Epithelial cell of proximal tubule (primary cell): ENCODE measurements around the gene RABGAP1L. TPM values are rescaled to one million over a fixed set of nuclear protein-coding genes. Genes with fewer than 3 reads are reported as not detected.

Experiments
- DNase-seq: peaks from one replicate; pipeline ENCODE4 v3.0.0-alpha.2; 2011; ENCODE audit warnings: low read depth
- H3K4me3 ChIP-seq: 2 replicates; pipeline ENCODE4 v1.5.1; 2011; ENCODE audit warnings: low read depth, mild to moderate bottlenecking, low read length
- total RNA-seq: library from RNA; depleted of rRNA; stranded (reverse); fragments of >200 nt; gene quantifications from 2 replicates; pipeline ENCODE4 v1.2.3, GENCODE V29; 2015
- TF ChIP-seq, protein P1 (sequence below): conservative IDR thresholded peaks from 2 replicates; pipeline ENCODE4 v1.5.1; 2012; ENCODE audit warnings: low read depth, mild to moderate bottlenecking, low read length

Gene RABGAP1L
- total RNA-seq, 1 donor from 2014 or later, result 16.3 TPM

GRCh38 chr1:174870319-174870718 lies 711.0 kb downstream of the RABGAP1L start:
- no peak for DNase-seq
- TF ChIP-seq, protein P1, sequence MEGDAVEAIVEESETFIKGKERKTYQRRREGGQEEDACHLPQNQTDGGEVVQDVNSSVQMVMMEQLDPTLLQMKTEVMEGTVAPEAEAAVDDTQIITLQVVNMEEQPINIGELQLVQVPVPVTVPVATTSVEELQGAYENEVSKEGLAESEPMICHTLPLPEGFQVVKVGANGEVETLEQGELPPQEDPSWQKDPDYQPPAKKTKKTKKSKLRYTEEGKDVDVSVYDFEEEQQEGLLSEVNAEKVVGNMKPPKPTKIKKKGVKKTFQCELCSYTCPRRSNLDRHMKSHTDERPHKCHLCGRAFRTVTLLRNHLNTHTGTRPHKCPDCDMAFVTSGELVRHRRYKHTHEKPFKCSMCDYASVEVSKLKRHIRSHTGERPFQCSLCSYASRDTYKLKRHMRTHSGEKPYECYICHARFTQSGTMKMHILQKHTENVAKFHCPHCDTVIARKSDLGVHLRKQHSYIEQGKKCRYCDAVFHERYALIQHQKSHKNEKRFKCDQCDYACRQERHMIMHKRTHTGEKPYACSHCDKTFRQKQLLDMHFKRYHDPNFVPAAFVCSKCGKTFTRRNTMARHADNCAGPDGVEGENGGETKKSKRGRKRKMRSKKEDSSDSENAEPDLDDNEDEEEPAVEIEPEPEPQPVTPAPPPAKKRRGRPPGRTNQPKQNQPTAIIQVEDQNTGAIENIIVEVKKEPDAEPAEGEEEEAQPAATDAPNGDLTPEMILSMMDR, result no peak
- no peak overlapping the region for H3K4me3 ChIP-seq

DNA sequence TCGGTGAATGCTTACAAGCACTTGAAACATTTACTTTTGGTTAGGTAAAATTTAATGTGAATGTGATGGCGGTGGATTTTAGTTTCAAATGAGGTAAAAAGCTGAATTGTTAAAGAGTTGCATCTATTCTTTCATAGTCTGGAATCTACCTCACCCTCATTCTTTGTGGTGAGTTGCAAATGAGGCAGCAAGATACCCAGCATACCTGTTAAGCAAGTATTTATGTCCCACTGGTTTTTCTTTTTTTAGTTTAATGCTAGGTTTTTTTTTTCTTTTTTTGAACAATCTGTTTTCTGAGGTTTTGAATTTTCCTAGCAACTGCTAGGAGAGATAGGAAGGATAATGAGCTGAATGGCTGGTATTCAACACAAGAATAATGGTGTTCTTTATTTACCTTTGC lies 712.6 kb downstream of the RABGAP1L start:
- TF ChIP-seq, protein P1, result no peak
- DNase-seq, result no peak
- H3K4me3 ChIP-seq, result no peak overlapping the region

DNA sequence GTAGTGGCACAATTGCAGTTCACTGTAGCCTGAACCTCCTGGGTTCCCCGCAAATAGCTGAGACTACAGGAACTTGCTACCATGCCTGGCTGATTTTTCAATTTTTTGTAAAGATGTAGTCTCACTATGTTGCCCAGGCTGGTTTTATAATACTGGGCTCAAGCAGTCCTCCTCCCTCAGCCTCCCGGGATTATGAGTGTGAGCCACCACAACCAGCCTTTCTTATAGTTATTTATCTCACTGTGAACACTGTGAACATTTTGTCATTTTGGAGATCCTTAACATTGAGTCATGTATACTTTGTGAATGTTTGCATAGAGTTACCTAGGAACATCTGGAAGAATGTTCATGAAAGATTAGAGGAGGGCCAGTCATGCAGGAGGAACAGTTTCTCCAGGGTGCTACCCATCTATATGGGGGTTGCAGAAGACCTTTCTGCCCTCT lies 713.3 kb downstream of the RABGAP1L start:
- TF ChIP-seq, protein P1, result no peak
- DNase-seq, result no peak

DNA sequence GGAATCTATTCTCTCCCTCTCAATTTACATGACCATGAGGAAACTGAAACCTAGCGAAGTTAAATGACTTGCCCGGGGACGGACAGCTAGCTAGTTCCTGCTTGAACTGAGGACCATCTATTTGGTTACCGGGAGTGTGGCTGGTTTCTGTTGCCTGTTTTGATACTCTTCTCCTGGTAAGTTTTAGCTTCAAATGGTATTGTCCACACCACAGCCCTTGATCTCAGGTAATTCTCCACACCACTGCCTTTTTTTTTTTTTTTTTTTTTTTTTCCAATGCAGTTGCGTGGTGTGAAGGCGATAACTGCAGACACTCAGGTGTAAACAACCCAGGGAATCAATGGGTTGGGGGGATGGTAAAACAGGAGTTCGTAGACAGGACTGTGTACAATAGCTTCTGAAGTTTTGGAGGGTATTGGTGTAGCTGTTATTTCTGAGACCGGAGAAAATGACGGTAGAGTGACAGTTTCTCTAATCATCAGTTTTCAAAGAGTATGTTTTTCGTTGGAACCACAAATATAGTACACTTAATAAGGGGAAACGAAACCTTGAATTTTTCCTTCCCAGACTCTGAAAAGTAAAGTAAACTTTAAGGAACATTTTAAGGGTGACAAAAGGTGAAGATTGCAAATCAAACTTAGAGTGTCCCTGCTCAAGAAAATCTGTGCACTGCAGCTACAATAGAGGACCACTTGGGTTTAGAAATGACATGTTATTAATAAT lies 715.2 kb downstream of the RABGAP1L start:
- TF ChIP-seq, protein P1, result no peak
- no peak for DNase-seq
- H3K4me3 ChIP-seq, result peak overlapping the region; percentile 33

More for the DNA sequence above, 713.3 kb downstream of the RABGAP1L start:
- H3K4me3 ChIP-seq, result no peak overlapping the region

DNA sequence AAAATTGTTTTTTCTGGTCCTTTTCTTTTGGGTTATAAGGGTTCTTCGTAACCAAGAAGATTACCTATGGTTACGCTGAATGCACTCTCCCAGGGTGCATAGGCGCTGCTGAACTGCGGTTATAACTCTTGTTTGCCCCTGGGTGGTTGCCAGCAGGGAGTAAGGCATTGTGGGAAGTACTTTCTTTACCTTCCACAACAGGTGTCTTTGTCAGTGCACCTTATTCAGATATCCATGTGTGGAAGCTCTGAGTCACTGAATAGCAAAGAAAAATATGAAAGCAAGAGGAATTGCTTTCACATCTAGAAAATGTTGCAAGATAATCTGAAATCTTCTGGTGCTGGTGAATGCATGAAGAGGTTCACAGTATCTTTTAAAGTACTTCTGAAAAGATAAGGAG lies 716.0 kb downstream of the RABGAP1L start:
- DNase-seq, result no peak
- TF ChIP-seq, protein P1, result no peak
- H3K4me3 ChIP-seq, result no peak overlapping the region

GRCh38 chr1:174877208-174877673 lies 717.9 kb downstream of the RABGAP1L start:
- DNase-seq, result no peak
- TF ChIP-seq, protein P1, result no peak

DNA sequence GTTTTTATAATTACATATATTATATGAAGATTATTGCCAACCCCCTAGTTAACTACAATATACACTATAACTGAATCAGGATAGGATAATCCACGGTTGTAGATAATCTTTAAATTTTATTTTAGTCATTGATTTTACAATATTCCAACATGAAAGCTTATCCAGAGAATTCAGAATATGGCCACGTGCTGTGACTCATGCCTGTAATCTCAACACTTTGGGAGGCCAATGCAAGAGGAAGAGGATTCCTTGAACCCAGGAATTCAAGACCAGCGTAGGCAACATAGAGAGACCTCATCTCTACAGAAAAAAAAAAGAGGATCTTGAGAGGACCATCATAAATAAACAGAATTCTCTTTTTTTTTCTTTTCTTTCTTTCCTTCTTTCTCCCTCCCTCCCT lies 720.9 kb downstream of the RABGAP1L start:
- no peak for DNase-seq
- H3K4me3 ChIP-seq, result no peak overlapping the region
- TF ChIP-seq, protein P1, result no peak

More at GRCh38 chr1:174877208-174877673, 717.9 kb downstream of the RABGAP1L start:
- H3K4me3 ChIP-seq, result no peak overlapping the region
